ENCODE results near the gene CD58.

DNA sequence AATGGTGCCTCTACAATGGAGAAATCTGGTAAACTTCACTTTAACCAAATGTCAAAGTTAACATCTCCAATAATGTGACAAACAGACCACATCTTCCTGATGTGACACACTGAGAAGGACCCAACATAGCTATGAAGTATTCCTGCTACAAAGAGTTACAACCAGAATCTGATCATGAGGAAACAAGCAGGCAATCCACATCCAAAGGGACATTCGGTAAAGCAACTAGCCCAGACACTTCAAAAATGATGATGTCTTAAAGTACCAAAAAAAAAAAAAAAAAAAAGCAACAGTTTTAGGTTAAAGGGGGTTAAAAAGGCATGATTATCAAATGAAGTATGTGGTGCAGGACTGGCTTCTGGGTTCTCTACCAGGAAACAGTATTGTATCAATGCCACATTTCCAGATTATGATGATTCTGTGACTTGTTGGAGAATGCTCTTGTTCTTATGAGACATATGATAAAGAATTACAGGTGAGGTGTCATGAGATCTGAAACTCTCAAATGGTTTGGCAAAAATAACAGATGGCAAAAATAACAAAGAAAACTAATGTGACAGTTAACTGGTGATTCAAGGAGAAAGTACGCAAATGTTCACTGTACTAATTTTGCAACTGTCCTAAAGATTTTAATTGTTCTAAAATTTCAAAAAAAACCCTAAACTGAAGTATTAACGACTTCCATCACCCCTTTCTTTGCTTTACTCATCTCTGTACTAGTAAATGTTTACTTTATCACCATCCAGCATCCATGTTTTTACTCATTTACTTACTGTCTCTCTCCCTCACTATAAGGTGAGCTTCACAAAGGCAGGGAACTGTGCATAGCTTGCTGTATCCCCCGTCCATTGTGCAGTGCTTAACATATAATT lies 2.8 kb downstream of the CD58 start:
- TF ChIP-seq, protein P1, sequence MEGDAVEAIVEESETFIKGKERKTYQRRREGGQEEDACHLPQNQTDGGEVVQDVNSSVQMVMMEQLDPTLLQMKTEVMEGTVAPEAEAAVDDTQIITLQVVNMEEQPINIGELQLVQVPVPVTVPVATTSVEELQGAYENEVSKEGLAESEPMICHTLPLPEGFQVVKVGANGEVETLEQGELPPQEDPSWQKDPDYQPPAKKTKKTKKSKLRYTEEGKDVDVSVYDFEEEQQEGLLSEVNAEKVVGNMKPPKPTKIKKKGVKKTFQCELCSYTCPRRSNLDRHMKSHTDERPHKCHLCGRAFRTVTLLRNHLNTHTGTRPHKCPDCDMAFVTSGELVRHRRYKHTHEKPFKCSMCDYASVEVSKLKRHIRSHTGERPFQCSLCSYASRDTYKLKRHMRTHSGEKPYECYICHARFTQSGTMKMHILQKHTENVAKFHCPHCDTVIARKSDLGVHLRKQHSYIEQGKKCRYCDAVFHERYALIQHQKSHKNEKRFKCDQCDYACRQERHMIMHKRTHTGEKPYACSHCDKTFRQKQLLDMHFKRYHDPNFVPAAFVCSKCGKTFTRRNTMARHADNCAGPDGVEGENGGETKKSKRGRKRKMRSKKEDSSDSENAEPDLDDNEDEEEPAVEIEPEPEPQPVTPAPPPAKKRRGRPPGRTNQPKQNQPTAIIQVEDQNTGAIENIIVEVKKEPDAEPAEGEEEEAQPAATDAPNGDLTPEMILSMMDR (conservative IDR thresholded peaks at IDR 0.05), result no peak
- TF ChIP-seq EZH2 (IDR thresholded peaks at IDR 0.05; ENCODE audit: low read depth), result no peak
